Stimulated activated CD4-positive, alpha-beta T cell treated with anti-CD3 and anti-CD28 coated beads, Interleukin-15, amount 100 ng/mL, for 24 hours (primary cell): ENCODE measurements around the gene RNU1-3.
"Not testable (repeated sequence)": the region's sequence is repeated elsewhere in the genome, so short reads cannot be mapped to it uniquely, and the experiment has no call there.

Source experiments
- DNase-seq: peaks from one replicate; pipeline ENCODE4 v3.0.0-alpha.2; 2020

The RNU1-3 gene

DNA sequence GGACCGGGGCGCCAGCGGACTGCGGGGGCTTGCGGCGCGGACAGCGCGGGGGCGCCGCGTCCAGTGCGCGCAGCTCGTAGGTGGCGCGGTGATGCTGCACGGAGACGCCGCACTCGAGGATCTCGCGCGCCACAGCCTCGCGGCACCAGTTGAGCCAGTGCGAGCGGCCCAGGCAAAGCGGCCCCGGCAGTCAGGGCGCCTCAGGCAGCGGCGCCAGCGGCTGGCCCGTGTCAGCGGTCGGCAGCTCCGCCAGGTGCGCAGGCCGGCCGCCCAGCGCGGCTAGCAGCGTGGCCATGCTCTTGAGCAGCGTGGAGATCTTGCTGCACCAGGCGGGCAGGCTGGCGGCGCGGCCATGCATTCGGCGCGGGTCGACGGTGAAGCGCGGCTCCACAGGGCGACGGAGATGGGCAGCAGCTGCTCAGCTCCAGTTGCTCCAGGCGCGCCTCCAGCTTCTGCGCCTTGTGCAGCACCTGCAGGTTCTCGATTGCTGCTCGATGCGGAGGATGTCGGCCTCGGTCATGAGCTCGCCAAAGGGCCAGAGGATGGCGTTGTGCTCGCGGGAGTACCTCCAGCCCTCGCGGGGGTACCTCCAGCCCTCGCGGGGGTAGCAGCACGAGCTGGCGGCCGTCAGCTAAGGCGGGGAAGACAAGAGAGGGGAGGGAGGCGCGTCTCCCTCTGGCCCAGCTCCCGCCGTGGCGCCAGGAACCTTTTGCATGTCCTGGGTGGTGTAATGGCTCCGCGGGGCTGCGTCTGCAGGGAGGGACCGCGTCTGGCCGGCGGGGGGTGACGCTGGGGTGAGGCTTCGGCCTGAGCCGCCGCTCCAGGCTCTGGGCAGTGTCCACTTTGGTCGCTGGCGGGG, 26.9 kb upstream of the RNU1-3 start:
- not testable (repeated sequence) for DNase-seq

DNA sequence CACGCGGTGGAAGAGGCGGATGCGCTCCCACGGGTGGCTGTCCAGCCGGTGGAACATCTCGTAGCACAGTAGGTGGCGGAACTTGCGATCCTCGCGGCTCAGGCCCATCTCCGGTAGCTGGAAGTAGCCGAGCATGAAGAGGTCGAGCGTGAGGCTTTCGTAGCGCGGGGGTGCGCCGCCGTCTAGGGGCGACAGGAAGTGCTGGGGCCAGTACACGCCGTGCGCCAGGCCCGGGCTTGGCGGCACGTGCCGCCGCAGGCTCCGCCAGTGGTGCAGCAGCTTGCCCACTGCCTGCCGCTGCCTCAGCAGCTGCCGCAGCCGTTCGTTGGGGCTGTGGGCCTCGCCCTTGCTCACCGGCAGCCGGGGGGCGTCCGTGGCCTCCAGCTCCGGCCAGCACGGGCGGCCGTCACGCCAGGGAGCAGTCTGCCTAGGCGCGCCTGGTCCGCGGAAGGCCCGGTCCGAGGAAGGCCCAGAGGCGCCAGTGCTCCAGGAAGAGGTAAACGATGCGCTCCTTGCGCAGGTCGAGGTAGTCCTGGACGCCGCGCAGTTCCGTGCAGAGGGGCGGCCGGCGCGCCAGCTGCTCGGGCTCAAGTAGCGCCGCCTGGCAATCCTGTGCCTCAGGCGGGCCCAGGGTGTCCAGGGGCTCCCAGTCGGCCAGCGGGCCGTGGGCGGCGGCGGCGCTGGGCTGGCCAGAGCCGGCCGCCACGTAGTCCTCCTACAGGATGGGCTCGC, 26.1 kb upstream of the RNU1-3 start:
- DNase-seq = not testable (repeated sequence)

DNA sequence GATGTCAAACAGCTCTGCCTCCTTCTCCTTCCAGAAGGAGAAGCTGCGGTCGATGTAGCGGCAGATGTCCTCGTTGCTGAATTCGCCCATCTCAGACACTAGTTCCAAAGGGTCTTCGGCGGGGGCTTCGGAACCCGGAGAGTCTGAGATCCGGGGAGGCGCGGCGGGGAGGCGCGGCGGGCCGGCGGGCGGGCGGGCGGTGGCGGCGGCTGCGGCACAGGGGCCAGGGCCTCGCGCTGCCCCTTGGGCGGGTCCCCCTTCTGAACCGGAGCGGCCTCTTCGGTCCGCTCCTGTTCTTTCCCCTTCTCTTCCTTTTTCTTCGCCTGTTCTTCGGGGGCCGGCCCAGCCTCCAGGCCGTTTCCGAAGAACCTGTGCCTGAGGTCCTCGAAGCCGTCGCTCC, 25.5 kb upstream of the RNU1-3 start:
- DNase-seq = not testable (repeated sequence)

DNA sequence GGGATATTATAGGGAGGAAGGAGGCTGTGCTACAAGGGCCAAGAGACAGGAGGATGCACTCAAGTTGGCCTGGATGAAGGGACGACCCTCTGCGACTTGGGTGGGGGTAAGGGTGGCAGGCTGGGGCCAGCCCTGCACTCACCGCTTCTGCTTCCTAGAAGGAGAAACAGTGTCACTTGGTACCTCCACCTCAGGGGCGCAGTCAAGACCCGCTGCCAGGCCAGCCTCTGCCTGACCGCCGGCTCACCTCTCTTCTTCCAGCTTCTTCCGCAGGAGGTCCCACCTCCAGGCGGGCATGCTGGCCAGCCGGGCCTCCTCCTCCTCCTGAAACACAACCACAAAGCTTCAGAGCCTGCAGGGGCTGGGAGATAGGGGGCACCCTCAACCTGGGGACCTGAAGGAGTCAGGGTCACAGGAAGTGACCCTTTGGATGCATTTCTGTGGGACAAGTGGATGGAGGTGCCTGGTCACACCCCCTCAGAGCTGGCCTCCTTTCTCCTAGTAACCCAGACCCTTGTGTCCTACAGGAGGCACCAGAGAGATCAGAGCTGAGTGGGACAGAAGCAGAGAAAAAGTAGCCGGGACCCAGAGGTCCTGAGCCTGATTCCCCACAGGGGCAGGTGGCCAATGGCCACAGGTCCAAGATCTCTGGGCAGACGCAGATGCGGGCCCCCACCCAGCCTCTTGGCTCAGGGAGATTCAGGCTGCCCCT, 24.4 kb upstream of the RNU1-3 start:
- DNase-seq = not testable (repeated sequence)

DNA sequence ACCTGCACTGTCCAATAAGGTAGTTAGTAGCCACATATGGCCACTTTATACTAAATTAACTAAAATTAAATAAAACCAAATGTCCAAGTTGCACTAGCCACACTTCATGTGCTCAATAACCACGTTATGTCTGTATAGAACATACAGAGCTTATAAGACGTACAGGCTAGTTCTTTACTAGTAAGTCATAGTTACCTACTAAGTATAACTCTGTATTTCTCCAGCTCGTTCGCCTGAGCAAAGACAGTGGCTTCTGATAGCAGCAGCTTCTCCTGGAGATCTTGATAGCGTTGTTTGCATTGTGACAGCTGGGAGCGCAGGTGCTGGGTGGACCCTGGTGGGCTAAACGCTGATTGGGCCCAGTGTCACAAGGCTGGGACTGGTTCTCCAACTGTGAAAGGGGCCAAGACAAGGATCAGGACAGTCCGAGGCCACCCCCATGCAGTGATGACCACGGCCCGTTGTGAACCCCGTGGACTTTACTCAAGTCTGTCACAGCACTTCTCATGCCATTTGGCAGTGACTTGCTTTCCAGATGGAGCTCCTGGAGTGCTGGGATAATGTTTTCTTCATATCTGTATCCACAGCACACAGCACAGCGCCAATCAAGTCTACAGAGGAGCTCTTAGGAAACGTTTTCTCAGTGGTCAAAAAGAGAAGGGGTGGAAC, 20.5 kb upstream of the RNU1-3 start:
- DNase-seq = not testable (repeated sequence)

DNA sequence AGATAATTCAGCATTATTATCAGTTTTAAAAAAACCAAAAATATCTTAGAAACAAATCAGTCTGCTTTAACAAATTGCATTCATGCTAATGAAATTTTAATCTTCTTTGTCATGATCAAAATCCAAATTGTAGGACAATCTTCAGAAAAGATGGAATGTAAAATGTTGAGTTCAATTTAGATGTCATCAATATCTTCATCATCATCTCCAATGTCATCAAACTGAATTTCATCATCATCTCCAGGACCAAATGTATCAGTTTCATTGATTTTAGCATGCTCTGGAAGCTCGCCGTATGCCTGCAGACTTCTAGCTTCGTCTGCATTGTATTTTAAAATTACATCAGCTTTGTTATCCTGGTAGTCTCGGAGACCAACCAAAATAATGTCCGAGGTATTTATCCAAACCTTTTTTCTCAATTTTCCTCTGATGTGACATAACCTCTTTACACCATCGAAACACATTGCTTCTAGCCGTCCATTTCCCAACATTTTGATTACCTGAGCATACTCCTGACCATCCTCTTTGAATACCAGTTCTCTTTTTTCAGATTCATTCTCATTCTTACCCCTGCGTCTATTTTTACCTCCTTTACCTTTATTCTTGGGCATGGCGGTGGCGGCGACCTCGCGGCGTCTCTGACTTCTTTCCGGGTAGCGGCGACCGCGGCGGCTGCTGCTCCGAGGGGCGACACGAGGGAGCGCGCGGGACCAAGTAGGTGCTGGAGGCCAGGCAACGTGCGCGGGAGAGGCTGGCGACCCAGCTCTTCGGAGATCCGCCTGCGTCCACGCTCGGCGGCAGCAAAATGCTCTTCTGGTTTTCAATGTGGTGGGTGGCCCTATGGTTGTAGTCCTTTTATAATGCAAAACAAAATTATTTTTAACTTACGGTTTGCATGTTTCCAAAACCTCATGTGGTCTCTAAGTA, 19.0 kb upstream of the RNU1-3 start:
- not testable (repeated sequence) for DNase-seq

DNA sequence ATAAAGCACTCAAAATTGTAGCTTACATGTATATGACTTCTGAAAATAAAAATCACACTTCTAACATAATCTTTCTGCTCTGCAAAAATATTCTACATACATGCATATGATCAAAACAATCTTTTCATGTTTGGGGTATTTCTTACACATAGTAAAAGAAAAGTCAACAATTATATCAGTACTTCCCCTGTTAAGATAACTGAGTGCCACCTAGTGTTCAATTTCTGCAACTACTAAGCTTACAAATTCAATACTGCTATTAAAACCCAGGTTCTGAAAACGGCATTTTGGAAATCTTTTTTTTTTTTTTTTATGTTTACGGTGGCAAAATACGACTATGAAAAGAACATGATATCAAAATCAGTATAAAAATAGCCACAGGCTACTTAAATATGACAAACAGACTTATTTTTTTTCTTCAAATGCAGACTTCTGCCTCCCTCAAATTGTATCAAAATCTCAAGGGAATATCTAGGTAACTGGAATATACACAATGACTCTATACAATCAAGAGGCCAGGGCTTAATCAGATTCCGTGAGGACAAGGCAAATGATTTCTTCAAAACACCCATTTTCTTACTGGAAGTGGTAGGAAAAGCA, 18.1 kb upstream of the RNU1-3 start:
- DNase-seq = not testable (repeated sequence)

DNA sequence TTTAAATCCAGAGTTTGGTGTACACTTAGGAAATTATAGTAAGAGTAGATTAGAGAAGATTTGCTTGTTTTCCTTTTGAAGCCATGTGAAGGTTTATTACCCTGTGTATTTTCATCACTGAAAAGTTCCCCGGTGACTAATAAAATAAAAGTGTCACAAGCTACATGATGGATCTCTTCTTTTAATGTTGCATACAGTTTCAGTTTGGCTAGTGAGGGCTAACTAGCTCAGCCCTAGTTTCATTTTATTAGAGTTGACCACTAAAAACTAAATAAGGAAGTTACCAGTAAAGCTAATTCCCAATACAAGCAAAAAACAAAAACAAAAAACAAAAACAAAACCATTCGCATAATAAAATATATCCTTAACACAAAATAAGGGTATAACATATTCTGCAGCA, 17.4 kb upstream of the RNU1-3 start:
- not testable (repeated sequence) for DNase-seq

DNA sequence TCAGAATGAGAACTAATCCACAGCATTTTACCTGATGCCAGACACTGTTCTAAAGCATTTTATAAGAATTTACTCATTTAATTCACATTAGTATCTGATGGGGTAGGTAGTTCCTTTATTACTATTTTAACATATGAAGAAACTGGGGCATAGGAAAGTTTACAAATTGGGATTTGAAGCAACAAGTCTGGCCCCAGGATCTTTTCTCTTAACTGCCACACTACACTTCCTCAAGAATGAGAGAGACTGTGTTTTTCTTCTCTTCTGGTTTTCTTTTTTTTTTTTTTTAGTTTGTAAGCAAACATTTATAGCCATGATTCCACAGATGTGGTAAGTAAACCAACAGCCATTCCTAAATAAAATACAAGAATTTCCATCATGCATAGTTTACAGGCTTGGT, 16.1 kb upstream of the RNU1-3 start:
- DNase-seq = not testable (repeated sequence)

DNA sequence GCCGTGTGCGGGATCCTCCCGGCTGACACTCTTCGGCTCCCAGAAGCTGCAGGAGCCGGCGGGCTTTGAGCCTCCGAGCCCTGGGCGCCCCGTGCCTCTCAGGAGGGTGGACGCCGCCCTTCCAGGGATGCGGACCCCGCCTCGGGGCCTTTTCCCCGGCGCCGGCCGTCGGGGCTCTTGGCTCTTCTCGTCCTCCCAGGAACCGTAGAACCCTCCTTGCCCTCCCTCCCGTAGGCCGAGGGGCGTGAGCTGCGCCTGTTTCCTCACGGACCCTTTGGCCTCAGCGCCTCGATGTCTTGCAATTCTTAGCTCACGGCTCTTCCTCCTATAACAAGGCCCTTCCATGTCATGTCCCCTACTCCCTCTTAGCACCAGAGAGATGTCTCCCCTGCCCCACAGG, 13.6 kb upstream of the RNU1-3 start:
- not testable (repeated sequence) for DNase-seq

DNA sequence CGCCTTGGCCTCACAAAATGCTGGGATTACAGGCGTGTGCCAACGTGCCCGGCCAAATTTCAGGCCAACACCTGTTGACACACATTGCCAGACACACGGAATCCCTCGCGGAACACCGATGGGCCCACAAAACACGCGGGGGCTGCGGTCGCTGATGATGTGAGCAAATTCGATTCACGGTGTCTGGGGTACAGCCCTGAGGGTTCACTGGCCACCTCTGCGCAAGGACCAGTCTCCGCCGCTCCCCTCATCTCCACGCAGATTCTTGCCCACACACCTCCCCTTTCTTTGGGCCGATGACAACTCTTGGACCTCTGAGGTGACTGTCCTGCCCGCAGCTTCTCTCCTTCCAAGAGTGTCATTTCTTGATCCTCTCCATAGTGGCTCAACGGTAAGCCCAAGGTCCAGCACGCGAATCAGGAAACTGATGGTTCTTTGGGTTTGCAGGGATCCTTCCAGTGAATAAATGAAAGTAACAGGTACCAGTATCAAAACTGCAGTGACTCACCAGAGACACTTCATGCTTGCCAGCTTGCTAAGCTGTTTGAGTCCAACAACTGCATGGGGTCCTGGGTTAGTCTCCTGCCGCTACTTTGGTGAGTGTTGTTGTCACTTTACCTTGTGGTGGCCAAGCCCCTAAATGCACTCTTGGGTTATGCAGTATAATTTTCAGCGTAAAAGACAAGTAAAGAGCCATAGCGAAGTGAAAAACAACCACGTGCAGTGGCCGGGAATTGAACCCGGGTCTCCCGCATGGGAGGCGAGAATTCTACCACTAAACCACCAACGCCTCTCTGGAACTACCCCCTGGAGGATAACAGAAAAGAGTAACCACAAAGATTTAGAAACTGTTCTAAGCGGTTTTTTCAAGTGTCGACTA, 11.0 kb upstream of the RNU1-3 start:
- peak; percentile 75 for DNase-seq

DNA sequence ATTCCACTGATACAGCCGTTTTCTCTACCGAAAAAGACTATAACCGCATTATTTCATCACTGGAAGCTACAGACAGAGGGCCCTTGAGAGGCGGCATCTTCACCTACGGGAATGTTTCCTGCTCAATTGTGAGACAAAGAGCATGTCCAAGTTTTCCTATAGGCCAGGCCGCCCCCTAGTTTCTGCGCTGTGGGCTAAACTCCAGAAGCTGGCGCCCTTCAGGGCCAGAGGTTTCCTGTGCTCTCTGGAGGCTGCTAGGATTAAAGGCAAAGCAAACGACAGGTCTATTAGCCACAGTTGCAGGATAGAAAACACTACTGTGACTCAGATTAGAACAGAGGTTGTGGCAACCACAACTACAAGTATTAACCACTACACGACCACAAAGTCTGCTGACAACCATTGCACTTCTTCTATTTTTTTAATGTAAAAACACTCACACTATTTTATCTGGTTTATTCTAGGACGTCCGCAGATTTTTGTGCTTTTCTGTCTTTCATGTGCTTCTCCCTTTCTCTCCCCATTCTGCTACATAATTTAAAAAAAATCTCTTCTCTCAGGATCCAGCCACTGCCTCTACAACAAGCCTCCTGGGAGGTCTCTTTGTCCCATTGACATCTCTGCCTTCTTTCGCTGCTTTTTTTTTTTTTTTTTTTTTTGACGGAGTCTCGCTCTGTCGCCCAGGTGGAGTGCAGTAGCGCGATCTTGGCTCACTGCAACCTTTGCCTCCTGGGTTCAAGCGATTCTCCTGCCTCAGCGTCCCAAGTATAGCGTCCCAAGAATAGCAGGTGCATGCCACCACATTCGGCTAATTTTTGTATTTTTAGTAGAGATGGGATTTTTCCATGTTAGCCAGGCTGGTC, 10.1 kb upstream of the RNU1-3 start:
- DNase-seq = peak; percentile 33

DNA sequence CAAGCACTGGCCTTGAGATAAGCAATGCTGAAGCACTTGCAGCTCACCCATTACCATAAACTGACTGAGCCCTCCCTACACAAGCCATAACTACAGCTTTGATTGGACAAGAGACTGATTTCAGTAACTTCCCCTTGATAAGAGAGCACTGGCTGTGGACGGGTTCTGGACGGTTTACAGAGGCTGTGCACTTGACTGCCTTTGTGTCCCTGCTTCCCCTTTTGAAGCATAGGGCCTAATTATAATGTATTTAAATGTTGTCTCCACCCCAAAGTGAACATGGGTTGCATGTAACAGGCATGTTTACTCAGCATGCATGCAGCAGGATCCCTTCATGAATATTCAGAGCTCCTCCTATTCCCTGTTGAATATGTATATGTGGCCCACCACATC, 8.4 kb upstream of the RNU1-3 start:
- not testable (repeated sequence) for DNase-seq

DNA sequence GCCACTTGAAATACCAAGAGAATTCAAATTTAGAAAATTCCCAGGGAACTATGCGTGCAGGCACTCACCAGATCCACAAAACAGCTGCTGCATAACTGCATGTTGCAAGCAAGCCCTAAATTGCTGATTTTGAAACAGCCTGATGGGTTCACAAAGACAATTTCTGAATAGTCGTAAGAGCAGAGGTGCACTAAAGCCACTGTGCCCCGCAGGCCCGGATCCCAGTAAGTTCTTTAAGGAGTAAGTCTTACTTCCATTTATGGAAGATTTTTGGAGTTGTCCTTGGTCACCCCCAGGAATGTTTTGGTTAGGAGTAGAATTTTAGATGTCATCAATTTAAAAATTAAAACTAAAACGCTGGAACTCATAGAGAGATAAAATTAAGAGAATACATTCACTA, 7.2 kb upstream of the RNU1-3 start:
- not testable (repeated sequence) for DNase-seq

DNA sequence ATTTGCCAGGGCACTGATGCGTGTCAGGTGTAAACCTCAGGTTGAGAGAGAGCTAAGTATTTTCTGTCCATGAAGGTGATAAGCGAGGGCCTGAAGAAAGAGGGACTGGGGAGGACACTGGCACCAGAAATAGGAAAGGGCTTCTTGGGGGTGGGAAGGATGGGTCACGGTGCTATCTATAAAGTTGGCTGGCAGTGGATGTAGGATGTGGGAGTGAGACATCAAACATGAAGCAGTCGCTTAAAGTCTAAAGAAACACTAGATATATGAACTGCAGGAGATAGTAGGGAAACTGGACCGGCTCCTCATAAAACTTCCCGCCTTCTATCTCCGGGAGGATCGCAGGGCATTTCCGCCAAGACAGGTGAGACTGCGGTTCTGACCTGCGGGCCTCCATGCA, 912 bp downstream of the RNU1-3 start:
- DNase-seq = not testable (repeated sequence)

DNA sequence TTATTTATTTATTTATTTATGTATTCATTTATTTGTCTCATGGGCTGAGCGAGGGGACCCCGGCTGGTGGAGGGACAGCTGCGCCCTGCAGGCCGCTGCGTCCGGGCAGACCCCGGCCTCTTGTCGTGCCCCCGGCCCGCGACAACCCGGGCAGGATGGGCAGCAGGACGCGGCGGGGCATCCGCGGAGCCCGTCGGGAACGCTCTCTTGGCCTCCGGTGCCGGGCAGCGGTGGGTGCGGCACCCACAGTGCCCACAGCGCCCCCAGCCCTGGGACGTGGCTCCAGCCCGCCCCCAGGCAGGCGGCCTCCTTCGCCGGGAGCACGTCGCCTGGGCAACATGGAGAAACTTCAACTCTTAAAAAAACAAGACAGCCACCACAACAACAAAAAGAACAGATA, 8.5 kb downstream of the RNU1-3 start:
- not testable (repeated sequence) for DNase-seq

DNA sequence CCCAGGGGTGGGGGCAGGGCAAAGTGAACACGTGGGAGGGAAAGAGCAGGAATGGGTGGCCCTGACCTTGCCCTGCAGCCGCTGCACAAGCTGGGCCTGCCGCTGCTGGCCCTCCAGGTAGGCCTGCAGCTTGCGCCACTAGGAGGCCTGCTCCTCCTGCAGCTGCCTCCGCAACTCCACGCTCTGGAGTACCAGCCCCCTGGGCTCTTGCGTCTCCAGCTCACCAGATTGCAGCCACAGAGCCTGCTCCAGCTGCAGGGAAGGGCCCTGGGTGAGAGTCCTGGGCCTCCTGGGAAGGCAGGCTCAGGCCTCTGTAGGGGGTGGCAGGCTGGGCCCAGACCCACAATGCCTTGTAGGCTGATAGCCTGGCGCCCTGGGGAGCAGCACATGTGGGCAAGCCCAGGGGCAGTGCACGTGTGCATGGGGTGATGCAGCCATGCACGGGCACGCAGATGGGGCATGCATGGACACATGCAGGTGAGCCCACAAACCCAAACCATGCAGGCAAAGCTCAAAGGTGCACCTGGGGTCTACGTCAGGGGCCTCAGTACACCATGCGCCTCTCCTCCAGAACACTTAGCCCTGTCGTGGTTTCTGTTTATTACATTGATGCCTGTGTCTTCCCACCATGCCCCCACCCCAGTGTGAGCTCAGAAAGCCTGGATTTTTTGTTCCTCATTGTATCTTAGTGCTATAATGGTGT, 9.6 kb downstream of the RNU1-3 start:
- not testable (repeated sequence) for DNase-seq

DNA sequence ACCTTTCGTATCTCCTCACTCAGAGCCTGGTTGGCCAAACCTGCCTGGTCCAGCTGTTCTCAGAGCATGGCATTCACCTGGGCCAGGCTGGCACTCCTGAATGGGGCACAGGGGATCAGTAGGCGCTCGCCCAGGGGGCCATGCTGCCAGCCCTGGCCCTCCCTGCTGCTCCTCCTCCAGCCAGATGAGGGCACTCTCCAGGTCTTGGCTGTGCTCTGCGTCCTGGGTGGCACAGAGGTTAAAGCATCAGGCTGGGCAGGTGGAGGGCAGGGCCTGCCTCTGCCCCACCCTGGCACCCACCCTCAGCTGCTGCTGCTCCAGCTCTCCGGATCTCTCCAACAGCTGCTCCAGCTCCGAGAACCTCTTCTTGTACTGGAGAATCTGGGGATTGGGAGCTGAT, 10.2 kb downstream of the RNU1-3 start:
- not testable (repeated sequence) for DNase-seq

DNA sequence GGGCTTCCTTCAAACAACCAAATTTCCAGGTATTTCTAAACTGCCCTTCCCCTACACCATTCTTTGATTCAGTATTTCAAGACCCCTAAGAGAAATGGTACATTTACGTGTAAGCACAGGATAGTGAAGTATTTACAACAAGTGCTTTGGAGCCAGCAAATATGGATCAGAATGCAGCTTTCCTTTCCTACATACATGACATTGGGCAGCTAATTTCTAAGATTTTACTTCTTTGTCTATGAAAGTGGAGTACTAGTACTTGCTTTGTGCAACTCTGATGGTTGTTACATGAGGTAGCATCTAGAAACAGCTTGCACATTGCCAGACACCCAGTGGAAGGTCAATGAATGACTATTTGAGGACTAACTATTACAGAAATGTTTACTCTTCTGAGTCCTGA, 15.2 kb downstream of the RNU1-3 start:
- not testable (repeated sequence) for DNase-seq
